Thoracic aorta (tissue), 2 donors: ENCODE results near the gene INKA1. TPM values are rescaled to one million over a fixed set of nuclear protein-coding genes. Genes with fewer than 3 reads are reported as not detected.

Experiments
- ATAC-seq: fragments of 150-250 bp; one replicate; pipeline ENCODE4 v1.8.0; 2017; ENCODE audit warnings: low read depth; ENCODE audit not compliant: insufficient number of reproducible peaks, low FRiP score
- DNase-seq: peaks from one replicate; pipeline ENCODE4 v3.0.0-alpha.2; 2020; ENCODE audit warnings: low spot score
- H3K27ac ChIP-seq, 2 donors: fragments of 200-600 bp; sonication (generic); 1 replicate in 1 of 2; 2 replicates in 1 of 2; pipeline ENCODE4 v1.5.1; 2016; ENCODE audit warnings: mild to moderate bottlenecking in 2 of 2, moderate library complexity in 2 of 2
- H3K27me3 ChIP-seq: fragments of 200-600 bp; sonication (generic); replicated peaks from 2 replicates; pipeline ENCODE4 v1.6.0; 2016; ENCODE audit warnings: mild to moderate bottlenecking; ENCODE audit not compliant: insufficient read depth
- H3K36me3 ChIP-seq: fragments of 200-600 bp; sonication (generic); one replicate; pipeline ENCODE4 v1.5.1; 2016
- H3K4me1 ChIP-seq, 2 donors: fragments of 200-600 bp; sonication (generic); 1 replicate in 1 of 2; 2 replicates in 1 of 2; pipeline versions ENCODE4 v1.5.1 to v1.6.0; 2016; ENCODE audit warnings: low read depth in 2 of 2, mild to moderate bottlenecking in 1 of 2; ENCODE audit not compliant: control insufficient read depth in 1 of 2
- H3K4me3 ChIP-seq: fragments of 200-600 bp; sonication (generic); 2 replicates; pipeline ENCODE4 v1.5.1; 2016; ENCODE audit warnings: mild to moderate bottlenecking
- H3K9me3 ChIP-seq: fragments of 200-600 bp; sonication (generic); 2 replicates; pipeline ENCODE4 v1.5.1; 2016
- total RNA-seq, 2 donors: library from RNA; depleted of rRNA; stranded (reverse); fragments of >200 nt; gene quantifications; one replicate each; pipeline versions ENCODE4 v1.1.0 to v1.2.3, GENCODE V29; 2016
- TF ChIP-seq, protein P1 (sequence below): fragments of 200-600 bp; sonication (generic); IDR thresholded peaks from one replicate; pipeline ENCODE4 v1.5.1; 2019; ENCODE audit warnings: antibody characterized with exemption

The INKA1 gene
- total RNA-seq, 2 donors from 2014 or later, result 6.4 to 9.2 TPM

- no peak overlapping the region for H3K4me3 ChIP-seq
- H3K4me1 ChIP-seq, result peaks cover 22 to 30% of the 10 kb centered on the region in 2 donors
- no peak overlapping the region for H3K27ac ChIP-seq
- H3K36me3 ChIP-seq, result no peaks in the 10 kb centered on the region
- ATAC-seq, result no peak
- no peak for DNase-seq
- TF ChIP-seq, protein P1, sequence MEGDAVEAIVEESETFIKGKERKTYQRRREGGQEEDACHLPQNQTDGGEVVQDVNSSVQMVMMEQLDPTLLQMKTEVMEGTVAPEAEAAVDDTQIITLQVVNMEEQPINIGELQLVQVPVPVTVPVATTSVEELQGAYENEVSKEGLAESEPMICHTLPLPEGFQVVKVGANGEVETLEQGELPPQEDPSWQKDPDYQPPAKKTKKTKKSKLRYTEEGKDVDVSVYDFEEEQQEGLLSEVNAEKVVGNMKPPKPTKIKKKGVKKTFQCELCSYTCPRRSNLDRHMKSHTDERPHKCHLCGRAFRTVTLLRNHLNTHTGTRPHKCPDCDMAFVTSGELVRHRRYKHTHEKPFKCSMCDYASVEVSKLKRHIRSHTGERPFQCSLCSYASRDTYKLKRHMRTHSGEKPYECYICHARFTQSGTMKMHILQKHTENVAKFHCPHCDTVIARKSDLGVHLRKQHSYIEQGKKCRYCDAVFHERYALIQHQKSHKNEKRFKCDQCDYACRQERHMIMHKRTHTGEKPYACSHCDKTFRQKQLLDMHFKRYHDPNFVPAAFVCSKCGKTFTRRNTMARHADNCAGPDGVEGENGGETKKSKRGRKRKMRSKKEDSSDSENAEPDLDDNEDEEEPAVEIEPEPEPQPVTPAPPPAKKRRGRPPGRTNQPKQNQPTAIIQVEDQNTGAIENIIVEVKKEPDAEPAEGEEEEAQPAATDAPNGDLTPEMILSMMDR, result no peak
- H3K9me3 ChIP-seq, result no peaks in the 10 kb centered on the region
- H3K27me3 ChIP-seq, result no peaks in the 10 kb centered on the region
These were observed 1.9 kb upstream of the INKA1 start for GRCh38 chr3:49801160-49801559.

DNA sequence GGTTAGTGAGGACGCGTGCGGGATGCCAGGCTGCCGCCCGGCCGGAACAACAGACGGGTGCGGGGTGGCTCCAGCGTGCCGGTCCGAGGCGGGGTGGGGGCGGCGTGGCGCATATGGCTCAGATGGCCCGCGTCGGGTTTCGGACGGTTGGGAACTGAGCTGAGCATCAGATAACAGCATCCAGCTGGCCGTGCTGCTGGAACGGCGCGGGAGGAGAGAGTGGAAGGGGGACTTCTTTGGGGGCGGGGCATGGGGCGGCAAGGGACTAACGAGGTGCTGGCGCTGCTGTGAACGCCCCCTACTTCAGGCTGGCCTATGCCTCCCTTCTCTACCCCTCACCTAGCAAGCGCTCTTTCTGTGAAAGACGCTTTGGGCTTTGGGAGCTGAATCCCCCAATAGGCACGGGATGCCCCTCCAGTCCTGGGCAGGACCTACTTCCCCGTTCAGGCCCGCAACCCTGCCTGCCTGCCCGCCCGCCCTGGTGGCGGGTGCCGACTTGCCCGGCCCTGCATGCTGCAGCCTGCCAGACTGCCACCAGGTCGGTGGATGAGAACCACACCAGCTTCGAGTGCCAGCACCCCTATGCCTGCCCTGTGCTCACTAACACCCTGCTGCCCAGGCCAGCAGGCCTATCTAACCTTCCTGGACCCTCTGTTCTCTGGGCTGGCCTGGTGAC lies 542 bp downstream of the INKA1 start:
- Histone ChIP-seq H3K36me3 (no peaks in the 10 kb centered on the region), H3K9me3 (no peaks in the 10 kb centered on the region), H3K4me1 (peaks cover 25 to 49% of the 10 kb centered on the region in 2 donors), H3K27ac (peak overlapping the region; percentile 72 to 98), H3K4me3 (peak overlapping the region; percentile 97), H3K27me3 (no peaks in the 10 kb centered on the region)
- ATAC-seq (no peak), DNase-seq (no peak)
- TF ChIP-seq, protein P1, result peak; percentile 27

- Histone ChIP-seq H3K27ac (peak overlapping the region; percentile 72 to 98), H3K27me3 (no peaks in the 10 kb centered on the region), H3K4me1 (peaks cover 25 to 45% of the 10 kb centered on the region in 2 donors), H3K4me3 (peak overlapping the region; percentile 97), H3K36me3 (peaks cover 6% of the 10 kb centered on the region), H3K9me3 (no peaks in the 10 kb centered on the region)
- TF ChIP-seq, protein P1, result no peak
- ATAC-seq, result no peak
- DNase-seq, result no peak
These were observed 1.3 kb downstream of the INKA1 start for GRCh38 chr3:49804141-49805041.

DNA sequence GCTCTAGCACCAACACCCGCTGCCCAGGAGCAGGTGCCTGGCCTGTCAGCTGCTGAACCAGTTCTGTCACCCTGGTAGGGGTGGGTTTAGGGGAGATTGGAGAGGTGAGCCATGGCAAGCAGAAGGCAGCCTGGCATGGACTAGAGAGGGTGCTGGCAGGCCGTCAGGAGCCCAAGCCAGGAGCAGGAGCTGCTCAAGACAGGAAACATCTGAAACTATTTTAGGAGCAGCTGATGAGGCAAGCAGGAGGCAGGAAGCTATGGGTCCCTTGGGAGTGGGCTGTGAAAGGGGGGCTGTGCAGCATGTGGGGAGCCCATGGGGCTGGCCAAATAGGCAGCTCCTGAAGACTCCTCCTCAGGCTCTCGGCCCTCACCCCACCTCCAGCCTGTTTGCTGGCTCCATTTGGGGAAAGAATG lies 2.3 kb downstream of the INKA1 start:
- peak; percentile 79 for ATAC-seq
- peak; percentile 74 for DNase-seq
- peaks cover 8% of the 10 kb centered on the region for H3K36me3 ChIP-seq
- no peaks in the 10 kb centered on the region for H3K9me3 ChIP-seq
- peak overlapping the region; percentile 97 for H3K4me3 ChIP-seq
- H3K27ac ChIP-seq, result peak overlapping the region; percentile 97 to 98
- H3K27me3 ChIP-seq, result no peaks in the 10 kb centered on the region
- H3K4me1 ChIP-seq, result peaks cover 25 to 45% of the 10 kb centered on the region in 2 donors
- TF ChIP-seq, protein P1, result no peak
